Measurements from ENCODE around the gene GART.

- TF ChIP-seq CTCF (IDR thresholded peaks at IDR 0.05) (no peak), EP300 (IDR thresholded peaks at IDR 0.05) (no peak), POLR2AphosphoS5 (IDR thresholded peaks at IDR 0.05) (no peak), POLR2A (IDR thresholded peaks at IDR 0.05) (no peak)
Observed at GRCh38 chr21:33546086-33546485, 4.2 kb upstream of the GART start.
